Measurements from ENCODE around the gene PROB1. TPM values are rescaled to one million over a fixed set of nuclear protein-coding genes. Genes with fewer than 3 reads are reported as not detected.
A peak's percentile ranks its signal among the peaks of the same experiment; 100 is the strongest.

The PROB1 gene
- total RNA-seq, 1 experiment from 2014 or later: 2.2 TPM

DNA sequence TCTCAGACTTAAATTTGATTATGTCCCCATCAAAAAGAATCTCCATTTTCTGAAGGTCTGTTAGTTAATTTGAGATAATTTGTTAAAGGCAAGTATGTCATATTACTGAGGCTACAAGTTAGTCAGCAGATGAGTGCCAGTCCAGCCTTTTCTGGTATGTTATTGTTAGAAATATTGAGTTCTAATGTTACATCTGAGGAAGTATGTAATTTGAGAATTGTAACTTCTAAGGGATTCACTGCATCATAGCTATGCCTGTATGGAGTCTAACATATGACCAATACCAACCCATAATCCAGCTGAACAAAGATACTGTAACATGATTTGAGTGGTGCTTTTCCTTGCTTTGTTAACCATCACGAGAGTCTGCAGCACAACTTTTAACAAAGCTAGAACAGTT lies 25.7 kb downstream of the PROB1 start:
- no peaks in the 10 kb centered on the region for H3K79me2 ChIP-seq (ENCODE audit: low read length)
- TSS peak; percentile 36 for BruUV-seq (replicated peaks)
- H3K4me1 ChIP-seq (ENCODE audit: insufficient read depth, low read length): peaks cover 19% of the 10 kb centered on the region
- no peaks in the 10 kb centered on the region for H3F3A ChIP-seq (ENCODE audit: low read length, unreplicated experiment)
- peaks cover 5% of the 10 kb centered on the region; the same call in 1 of the 2 replicates for H3K36me3 ChIP-seq (ENCODE audit: low read depth, low read length)
- no peak for ATAC-seq
- no peak overlapping the region for H3K27ac ChIP-seq (ENCODE audit: low read length)
- no peak overlapping the region for H3K9ac ChIP-seq (ENCODE audit: low read length)
- no peaks in the 10 kb centered on the region for H3K9me3 ChIP-seq (ENCODE audit: low read length)
- H3K27me3 ChIP-seq (ENCODE audit: low read length): no peaks in the 10 kb centered on the region
- TF ChIP-seq EZH2 (IDR thresholded peaks at IDR 0.05; ENCODE audit: low read length, unreplicated experiment) (no peak), EZH2phosphoT487 (IDR thresholded peaks at IDR 0.05; ENCODE audit: borderline replicate concordance, low read length) (no peak), CTCF (conservative IDR thresholded peaks at IDR 0.05; ENCODE audit: low read depth, low read length) (no peak)
- no peak overlapping the region for H3K4me2 ChIP-seq (ENCODE audit: low read length)
- no peak overlapping the region for H3K4me3 ChIP-seq (ENCODE audit: low read length)
- ChIA-PET POLR2A (ENCODE audit: unreplicated experiment) (no interaction called here), CTCF (interaction anchor here (0.6 kb wide), 1 partner anchor 118 kb away, joined by 4 read pairs; no protein-coding TSS in a partner anchor)
- H4K20me1 ChIP-seq (ENCODE audit: low read length): no peaks in the 10 kb centered on the region
- H2AFZ ChIP-seq (ENCODE audit: low read length): no peak overlapping the region
- no peaks in the 10 kb centered on the region for H3K9me2 ChIP-seq (replicated peaks; ENCODE audit: low read length)
- intact Hi-C loops (cut with micrococcal nuclease): no loop called here
- DNase-seq: no peak

DNA sequence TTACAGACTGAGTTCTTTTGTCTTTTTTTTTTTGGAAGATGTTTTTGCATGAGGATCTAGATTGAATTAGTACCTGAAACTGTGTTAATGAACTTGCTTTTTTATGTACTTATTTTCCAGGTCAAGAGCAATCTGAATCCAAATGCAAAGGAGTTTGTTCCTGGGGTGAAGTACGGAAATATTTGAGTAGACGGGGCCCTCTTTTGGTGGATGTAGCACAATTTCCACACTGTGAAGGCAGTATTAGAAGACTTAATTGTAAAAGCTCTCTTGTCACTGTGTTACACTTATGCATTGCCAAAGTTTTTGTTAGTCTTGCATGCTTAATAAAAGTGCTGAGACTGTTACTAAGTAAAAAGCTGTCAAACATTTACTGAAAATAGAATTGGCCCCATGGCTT lies 26.3 kb downstream of the PROB1 start:
- H4K20me1 ChIP-seq (ENCODE audit: low read length): no peaks in the 10 kb centered on the region
- no peak overlapping the region for H2AFZ ChIP-seq (ENCODE audit: low read length)
- TF ChIP-seq EZH2phosphoT487 (IDR thresholded peaks at IDR 0.05; ENCODE audit: borderline replicate concordance, low read length): no peak
- TF ChIP-seq CTCF (conservative IDR thresholded peaks at IDR 0.05; ENCODE audit: low read depth, low read length): peak; percentile 26; the same call in 1 of the 2 replicates
- H3K9me2 ChIP-seq (replicated peaks; ENCODE audit: low read length): no peaks in the 10 kb centered on the region
- no peak overlapping the region for H3K4me3 ChIP-seq (ENCODE audit: low read length)
- DNase-seq (no peak), ATAC-seq (no peak)
- peaks cover 15% of the 10 kb centered on the region for H3K4me1 ChIP-seq (ENCODE audit: insufficient read depth, low read length)
- no peak overlapping the region for H3K9ac ChIP-seq (ENCODE audit: low read length)
- no peaks in the 10 kb centered on the region for H3F3A ChIP-seq (ENCODE audit: low read length, unreplicated experiment)
- H3K27ac ChIP-seq (ENCODE audit: low read length): no peak overlapping the region
- H3K9me3 ChIP-seq (ENCODE audit: low read length): no peaks in the 10 kb centered on the region
- H3K4me2 ChIP-seq (ENCODE audit: low read length): no peak overlapping the region
- 0 out of 2 replicates have a peak, but pooled peaks cover 2% of the 10 kb centered on the region for H3K79me2 ChIP-seq (ENCODE audit: low read length)
- intact Hi-C loops (cut with micrococcal nuclease): no loop called here
- ChIA-PET CTCF (interaction anchor here (0.6 kb wide), 1 partner anchor 118 kb away, joined by 4 read pairs; no protein-coding TSS in a partner anchor), POLR2A (ENCODE audit: unreplicated experiment) (no interaction called here)
- no TSS peak for BruUV-seq (replicated peaks)
- no peaks in the 10 kb centered on the region for H3K27me3 ChIP-seq (ENCODE audit: low read length)
- peaks cover 11% of the 10 kb centered on the region; the same call in 1 of the 2 replicates for H3K36me3 ChIP-seq (ENCODE audit: low read depth, low read length)

- no peak overlapping the region for H3K4me2 ChIP-seq (ENCODE audit: low read length)
- no peak overlapping the region for H2AFZ ChIP-seq (ENCODE audit: low read length)
- no peak for DNase-seq
- no TSS peak for BruUV-seq (replicated peaks)
- no peaks in the 10 kb centered on the region for H3K9me3 ChIP-seq (ENCODE audit: low read length)
- intact Hi-C loops (cut with micrococcal nuclease): no loop called here
- peaks cover 3% of the 10 kb centered on the region; the same call in 1 of the 2 replicates for H4K20me1 ChIP-seq (ENCODE audit: low read length)
- TF ChIP-seq EZH2phosphoT487 (IDR thresholded peaks at IDR 0.05; ENCODE audit: borderline replicate concordance, low read length) (no peak), CTCF (conservative IDR thresholded peaks at IDR 0.05; ENCODE audit: low read depth, low read length) (no peak), EZH2 (IDR thresholded peaks at IDR 0.05; ENCODE audit: low read length, unreplicated experiment) (no peak)
- POLR2A ChIA-PET (ENCODE audit: unreplicated experiment): no interaction called here
- H3K4me1 ChIP-seq (ENCODE audit: insufficient read depth, low read length): peaks cover 3% of the 10 kb centered on the region; the same call in 1 of the 2 replicates
- ATAC-seq: no peak
- H3K27ac ChIP-seq (ENCODE audit: low read length): no peak overlapping the region
- H3K36me3 ChIP-seq (ENCODE audit: low read depth, low read length): peaks cover 13% of the 10 kb centered on the region; the same call in 1 of the 2 replicates
- CTCF ChIA-PET: no interaction called here
- peaks cover 29% of the 10 kb centered on the region for H3K79me2 ChIP-seq (ENCODE audit: low read length)
- H3K9me2 ChIP-seq (replicated peaks; ENCODE audit: low read length): no peaks in the 10 kb centered on the region
- no peaks in the 10 kb centered on the region for H3F3A ChIP-seq (ENCODE audit: low read length, unreplicated experiment)
- no peaks in the 10 kb centered on the region for H3K27me3 ChIP-seq (ENCODE audit: low read length)
- no peak overlapping the region for H3K4me3 ChIP-seq (ENCODE audit: low read length)
- H3K9ac ChIP-seq (ENCODE audit: low read length): no peak overlapping the region
These were observed 30.4 kb downstream of the PROB1 start for GRCh38 chr5:139364466-139364865.
